GM18873 (cell line): ENCODE measurements around the gene GABBR2.

Experiments used
- ATAC-seq: cut with Tn5 transposase; IDR thresholded peaks from one replicate; pipeline ENCODE4 v1.9.1; 2021; ENCODE audit warnings: mild to moderate bottlenecking, moderate library complexity, moderate number of reproducible peaks; ENCODE audit not compliant: unreplicated experiment, low FRiP score

The GABBR2 gene

DNA sequence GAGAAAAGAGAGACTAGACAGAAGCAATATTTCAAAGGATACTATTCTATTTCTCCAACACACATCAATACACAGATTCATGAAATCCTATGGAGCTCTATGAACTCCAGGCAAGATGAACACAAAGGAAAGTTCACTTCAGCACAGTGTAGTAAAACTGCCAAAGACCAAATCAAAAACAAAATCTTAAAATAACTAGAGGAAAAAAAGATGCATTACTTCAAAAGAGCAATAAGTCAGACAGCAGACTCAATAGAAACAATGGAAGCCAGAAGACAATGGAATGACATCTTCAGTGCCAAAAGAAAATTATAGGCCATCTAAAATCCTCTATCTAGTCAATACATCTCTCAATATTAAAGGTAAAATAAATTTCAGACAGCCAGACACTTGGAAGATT lies 248.0 kb downstream of the GABBR2 start:
- no peak for ATAC-seq

DNA sequence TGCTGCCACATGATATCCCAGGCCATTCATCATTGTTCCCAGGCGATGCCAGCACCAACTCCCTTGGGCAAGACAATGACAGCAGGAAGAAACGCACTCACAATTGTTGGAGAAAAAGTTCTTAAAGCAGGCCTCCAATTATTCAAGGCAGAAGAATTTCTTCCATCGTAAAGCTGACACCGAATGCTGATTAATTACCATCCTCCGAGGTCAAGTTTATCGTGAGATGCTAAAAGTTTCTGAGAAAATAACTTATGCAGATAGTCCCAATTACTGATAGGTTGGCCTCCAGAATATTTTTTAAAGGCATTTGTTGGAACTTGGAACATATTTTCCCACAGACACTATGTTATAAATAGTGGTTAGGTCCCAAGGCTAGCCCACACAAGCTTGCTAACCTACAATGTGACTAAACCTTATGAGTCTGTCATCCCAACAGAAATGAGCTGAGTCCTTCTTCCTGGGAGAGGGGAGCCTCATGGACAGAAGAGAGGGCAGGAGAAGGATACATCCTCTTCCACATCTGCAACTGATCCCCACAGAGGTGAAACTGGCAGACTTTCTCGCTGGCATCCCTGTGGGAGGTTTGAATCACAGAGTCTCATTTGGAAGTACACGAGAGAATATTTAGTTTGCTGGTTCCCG lies 250.9 kb downstream of the GABBR2 start:
- ATAC-seq: no peak

DNA sequence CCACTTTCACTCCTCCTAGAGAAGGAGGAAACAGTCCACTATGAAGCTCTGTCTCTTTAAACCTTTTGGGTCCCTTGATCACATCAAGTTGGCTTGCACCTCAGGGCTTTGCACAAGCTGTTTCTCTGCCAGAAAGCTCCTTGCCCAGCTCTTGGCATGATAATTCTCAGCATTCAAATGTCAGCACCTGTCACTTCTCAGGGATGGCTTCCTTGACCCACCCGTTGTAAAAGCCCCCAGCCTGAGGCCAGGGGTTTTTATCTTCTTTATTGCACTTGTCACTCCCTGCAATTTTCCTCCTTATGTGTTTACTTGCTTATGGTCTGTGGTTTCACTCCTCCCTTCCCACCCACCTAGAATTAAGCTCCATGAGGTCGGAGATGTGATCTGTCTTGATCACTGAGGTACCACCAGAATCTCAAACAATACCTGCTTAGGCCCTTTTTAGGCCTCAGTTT lies 252.6 kb downstream of the GABBR2 start:
- no peak for ATAC-seq

DNA sequence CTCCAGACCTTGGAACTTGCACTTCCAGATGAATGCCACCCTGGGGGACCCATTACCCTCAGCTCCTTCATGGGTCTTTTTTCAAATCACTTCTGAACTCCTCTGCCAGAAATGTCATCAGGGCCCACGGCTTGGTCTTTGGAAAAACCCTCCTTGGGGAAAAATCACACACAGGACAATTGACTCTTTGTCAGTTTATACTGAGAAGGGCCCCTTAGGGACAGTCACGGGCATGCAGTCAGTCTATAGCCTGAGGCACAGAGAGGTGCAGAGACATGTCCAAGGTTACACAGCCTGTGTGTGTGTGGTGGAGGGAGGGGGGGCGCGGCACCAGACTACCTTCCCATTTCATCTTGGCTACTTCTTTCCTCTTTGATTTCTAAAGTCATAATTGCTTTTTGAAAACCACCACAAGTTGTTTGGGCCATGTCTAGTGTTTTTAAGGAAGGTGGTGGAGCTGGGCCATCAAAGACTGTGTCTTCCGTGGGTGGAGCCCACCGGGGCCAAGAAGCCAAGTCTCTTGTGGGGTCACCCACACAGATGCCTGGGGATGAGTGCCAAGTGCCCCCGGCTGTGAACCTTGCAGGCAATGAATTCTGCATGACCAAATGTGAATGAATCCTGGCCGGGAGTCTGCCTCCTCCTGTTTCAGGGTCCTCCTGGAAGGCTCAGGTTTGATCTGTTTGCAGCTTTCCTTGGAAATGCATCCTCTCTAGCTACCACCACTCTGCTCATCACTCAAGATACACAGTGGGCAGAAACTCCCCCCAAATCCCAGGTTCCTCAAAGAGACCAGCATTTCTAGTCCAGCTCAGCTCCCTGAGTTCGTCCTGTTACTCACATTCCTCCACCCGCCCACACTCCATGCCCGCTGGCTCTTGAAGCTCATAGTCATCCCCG lies 253.2 kb downstream of the GABBR2 start:
- ATAC-seq: no peak

DNA sequence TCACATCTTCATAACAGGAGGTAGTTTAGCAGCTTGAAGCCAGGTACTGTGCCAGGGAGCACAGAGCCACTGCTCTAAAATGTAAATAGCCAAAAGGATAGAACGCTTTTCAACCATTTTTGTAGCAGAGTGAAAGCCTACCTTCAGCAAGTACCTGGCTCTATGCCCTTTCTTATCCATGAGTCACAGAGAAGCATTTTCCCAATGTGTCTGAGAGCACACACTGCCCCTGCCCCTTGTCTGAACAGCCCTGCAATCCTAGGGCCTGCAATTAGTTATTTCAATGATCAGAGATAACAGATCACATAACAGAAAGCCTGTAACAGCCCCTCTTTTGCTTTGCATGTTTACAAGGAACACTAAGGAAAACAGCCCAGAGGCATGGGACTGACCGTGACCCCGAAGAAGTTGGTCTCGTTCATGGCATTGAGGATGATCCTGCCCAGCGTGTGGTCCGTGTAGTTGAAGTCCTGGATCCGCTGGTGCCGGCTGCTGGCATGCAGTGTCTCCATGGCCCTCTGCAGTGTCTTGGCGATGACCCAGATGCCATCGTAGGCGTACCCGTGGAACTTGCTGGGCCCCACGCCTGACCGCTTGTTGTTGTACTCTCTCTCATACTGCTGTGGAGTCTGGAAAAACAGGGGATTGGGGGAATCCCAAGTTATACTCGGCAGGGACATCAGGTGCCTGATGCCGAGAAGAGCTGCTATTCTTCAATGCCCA lies 255.0 kb downstream of the GABBR2 start:
- ATAC-seq: no peak

DNA sequence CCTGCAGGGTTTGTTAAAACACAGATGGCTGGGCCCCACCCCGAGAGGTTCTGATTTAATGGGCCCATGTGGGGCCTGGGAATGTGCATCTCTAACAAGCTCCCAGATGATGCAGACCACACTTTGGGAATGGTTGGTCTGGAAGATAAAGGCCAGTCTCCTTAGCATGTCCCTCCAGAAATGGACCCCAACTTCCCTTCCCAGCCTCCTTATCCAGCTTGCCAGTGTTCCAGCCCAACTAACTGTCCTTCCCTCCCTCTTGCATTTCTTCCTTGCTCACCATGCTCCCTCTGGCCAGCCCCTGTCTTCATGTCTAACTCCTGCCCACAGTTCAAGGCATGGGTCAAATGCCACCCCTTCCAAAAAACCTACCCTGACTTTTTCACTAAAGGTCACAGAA lies 257.2 kb downstream of the GABBR2 start:
- no peak for ATAC-seq

DNA sequence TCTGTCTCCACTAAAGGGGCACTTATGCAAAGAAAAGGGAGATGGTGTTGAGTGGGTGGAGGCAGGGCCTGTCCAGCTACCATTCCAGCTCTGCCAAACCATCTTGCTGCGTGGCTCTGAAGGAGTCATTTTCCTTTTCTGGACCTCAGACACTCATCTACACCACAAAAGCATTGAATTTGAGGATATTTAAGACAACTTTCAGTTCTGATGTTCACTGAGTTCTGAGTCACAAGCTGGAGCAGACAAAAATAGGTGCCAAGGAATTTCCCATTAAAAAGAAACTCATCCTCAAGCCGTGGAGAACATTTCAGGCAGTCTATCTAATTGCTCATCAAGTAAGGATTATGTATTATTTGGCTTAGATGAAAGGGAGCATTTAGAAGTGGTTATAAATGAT lies 258.2 kb downstream of the GABBR2 start:
- no peak for ATAC-seq

DNA sequence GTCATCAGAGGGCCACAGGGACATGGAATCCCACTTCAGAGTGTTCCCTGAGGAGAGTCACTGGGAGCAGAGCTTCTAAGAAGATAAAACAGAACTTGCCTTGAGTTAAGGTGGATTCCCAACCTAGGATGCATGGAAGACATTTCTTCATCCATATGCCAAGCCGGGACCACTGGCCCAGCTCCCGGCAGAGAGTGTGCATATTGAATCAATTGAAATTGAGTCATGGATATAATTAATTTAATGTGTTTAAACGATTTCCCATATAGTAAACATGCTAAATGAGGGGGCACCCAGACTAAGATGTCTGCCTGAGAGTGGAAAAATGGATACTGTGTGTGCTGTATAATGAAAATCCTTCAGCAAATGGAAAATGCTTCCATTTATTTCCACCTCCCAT lies 258.9 kb downstream of the GABBR2 start:
- no peak for ATAC-seq

DNA sequence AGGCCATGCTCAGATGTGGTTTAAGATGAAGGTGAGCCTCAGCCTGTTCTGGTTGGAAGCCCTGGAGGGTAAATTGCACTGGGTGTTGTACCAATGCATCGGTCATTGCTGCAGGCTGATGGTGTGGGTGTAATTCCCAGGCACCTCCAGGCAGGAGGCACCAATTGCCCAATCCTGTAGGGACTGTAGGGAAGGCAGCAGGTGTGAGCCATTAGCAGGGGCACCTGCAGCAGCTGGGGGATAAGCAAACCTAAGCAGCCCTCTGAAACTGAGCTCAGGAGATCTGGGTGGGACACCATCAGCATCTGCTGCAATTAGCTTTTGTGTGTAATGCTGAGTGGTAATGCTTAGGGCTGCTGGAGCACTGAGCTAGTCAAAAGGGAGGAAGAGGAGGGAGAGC lies 263.2 kb downstream of the GABBR2 start:
- no peak for ATAC-seq

DNA sequence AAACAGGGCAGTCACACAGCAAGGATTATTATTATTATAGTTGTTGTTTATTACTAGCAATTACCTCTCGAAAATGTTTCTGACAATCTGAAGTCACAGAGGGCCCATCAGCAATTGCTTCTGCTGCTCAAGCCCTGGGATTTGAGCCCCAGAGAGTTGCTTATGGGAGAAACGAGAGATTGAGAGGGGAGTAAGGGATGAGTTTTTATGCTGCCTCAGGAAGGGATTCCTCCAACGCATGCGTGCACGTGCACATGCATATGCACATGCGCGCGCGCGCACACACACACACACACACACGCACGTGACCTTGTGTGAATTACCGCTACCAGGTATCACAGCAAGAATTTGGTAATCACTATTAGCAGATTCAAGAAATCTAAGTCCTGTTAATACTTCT lies 264.1 kb downstream of the GABBR2 start:
- no peak for ATAC-seq

DNA sequence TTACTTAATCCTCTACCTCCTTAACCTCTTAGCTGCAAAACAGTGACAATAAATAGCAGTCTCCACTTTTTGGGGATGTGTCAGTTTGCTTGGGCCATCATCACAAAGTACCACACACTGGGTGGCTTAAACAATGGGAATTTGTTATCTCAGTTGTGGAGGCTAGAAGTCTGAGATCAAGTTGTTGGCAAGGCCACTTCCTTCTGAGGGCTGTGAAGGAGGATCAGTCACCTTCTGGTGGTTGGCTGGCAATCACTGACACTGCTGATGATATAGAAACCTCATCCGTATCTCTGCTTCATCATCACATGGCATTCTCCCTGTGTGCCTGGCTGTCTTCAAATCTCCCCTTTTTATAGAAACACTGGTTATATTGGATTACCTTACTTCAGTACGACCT lies 266.2 kb downstream of the GABBR2 start:
- ATAC-seq: no peak

DNA sequence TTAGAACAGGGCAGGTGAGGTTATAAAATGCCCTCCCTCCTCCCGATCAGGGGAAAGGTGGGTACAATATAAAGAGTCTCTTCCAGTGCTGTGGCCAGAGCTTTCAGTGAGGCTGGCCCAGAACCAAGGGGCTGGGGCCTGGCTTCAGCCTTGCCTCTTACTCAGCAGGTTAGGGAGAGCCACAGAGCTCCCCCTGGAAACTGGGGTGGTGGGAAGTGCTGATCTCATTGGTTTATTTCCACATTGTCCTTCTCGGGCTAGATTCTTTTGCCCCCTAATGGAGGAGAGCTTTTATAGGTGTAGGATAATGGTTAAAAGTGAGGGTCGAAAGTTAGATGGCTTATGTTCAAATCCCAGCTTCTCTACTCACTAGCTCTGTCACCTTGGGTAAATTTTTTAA lies 266.6 kb downstream of the GABBR2 start:
- no peak for ATAC-seq

DNA sequence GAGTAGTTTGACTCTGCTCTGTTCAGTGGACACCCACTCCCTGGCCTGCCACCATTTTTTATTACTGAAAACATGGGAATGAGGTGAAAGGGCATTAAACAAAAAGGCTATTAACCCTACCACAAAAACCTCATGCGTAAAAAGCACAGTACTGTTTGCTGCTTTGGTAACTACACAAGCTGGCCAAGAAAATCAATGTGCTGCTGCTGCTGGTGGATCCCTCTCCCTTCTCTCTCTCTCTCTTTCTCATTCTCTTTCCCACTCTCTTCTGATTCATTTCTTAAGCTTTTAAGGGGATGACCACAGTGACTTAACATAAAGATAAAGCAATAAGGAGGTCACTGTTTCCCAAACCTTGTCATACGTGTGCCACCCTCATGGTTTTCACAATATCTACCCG lies 270.1 kb downstream of the GABBR2 start:
- no peak for ATAC-seq

DNA sequence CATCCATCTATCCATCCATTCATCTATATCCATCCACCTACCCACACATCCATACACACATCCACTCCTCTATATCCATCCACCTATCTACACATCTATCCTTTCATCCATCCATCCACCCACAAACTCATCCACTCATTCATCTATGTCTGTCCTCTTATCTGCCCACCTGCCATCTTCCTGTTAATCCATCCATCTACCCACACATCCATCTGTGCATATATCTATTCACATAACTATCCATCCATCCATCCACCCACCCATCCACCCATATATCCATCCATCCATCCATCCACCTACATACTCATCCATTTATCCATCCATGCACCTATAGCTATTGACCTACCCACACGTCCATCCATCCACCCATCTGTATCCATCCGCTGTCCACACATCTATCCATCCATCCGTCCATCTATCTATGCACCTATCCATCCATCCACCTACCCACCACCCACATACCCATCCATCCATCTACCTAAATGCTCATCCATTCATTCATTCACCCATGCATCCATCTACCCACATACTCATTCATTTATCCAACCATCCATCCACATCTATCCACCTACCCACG lies 271.2 kb downstream of the GABBR2 start:
- ATAC-seq: no peak

DNA sequence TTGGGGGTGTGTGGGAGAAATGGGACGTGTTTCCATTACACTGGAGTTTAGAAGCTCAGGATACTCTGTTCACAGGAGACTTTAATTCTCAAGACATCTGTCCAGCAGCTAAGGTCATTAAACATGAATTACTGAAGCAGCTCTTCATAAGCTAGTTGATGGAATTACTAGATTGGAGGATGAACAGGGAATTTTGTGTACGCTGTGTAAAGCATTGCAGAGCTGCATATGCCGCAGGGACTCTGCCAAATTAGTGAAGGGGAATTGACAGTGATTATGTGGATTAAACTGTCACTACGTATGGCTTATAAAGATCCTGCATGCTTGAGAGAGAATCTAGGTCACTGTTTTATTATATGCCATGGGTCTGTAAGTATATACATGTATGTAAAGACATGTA lies 275.8 kb downstream of the GABBR2 start:
- ATAC-seq: no peak

DNA sequence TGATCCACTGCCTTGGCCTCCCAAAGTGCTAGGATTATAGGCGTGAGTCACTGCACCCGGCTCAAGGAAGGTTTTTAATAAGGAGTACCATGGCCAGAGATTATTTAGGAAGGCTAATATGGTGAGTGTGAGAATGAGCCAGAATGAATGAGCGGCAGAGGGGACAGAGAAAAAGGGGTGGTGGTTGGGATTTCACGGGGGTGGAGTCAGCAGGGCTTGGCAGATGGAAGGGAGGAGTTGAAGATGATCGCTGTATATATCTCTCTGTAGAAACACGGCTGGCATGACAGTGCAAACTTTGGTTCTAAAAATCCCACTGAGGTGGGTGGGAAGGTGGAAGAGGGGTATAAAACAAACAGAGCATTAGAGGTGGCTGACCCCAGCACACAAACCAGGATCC lies 276.6 kb downstream of the GABBR2 start:
- ATAC-seq: no peak

DNA sequence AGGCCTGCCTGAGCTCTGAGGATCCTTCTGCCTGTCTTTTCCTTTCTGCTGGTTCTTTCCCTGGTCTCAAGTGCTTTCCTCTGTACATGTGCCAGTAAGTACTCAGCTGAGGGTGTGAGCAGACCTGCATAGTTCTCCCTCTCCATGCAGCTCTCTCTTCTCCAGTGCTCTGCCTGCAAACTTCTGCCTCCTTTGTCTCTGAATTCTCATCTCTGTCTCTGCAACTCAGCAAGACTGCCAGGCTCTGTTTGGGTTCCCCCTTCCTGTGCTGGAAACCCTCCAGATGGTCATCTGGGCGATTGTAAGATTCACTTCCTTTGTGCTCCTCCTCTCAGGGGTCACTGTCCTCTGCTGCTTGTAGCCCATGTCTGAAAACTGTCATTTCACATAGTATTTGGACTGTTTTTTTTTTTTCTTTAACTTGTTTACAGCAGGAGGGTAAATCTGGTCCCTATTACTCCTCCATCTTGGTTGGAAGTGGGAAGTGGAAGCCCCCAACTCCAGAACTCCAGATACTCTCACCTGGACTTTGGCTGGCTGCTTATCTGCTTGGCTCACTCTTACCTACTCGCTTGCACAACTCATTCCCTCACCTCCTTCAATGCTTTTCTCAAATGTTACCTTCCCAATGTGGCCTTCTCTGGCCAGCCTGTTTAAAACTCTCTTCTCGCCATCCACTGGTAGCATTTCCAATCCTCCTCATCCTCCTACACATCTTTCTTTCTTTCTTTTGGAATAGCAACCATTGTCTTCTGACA lies 278.0 kb downstream of the GABBR2 start:
- ATAC-seq: no peak

DNA sequence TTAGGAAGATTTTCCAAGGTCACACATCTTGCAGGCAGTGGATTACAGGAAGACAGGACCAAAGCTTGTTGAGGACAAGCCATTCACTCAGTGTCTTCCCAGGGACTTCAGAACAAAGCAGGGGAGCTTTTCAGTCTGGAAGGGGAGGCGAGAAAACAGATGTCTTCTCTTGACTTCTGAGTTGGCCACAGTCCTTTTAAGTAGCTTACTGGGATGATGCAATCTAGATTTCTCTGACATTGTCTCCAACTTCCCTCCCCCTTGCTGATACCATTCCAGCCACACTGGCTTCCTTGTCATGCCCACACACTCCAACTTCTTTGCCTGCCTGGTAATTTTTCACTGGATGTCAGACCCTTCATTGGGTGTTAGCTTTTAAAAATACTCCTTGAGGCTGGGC lies 279.1 kb downstream of the GABBR2 start:
- no peak for ATAC-seq

DNA sequence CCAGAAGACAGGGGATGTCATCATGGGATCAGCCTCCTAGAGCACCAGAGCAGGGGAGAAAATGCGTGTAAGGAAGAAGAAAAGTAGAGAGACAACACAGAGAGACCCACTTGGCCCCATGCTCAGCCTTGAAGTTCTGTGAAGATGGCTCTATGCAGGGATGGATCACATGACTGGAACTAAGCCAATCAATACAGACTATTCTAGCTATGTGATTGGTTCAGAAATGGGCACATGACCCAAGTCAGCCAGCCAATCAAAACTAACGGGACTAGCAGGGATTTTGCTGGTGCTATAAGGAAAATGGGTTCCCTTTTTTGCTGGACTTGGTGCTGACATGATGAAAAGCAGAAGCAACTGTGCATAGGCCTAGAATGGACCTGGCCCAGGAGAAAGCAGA lies 280.3 kb downstream of the GABBR2 start:
- no peak for ATAC-seq

DNA sequence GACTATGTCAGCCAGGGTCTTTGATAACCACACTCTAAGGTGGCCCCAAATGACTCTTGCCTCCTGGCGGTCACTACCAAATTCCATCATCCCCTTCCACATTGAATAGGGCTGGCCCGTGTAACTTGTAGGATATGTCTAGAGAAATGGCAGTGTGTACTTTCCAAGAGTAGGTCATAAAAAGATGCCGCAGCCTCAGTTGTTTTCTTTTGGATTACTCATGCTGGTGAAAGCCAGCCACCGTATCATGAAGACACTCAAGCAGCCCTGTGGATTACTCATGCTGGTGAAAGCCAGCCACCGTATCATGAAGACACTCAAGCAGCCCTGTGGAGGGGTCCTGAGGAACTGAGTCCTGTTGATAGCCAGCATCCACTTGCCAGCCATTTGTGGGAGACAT lies 281.2 kb downstream of the GABBR2 start:
- no peak for ATAC-seq
